Type B pancreatic cell (in vitro differentiated cells): ENCODE data around the gene ACADS. TPM values are rescaled to one million over a fixed set of nuclear protein-coding genes. Genes with fewer than 3 reads are reported as not detected.

Experiments used
- DNase-seq: peaks from one replicate; pipeline ENCODE4 v3.0.0; 2021; ENCODE audit warnings: mixed read lengths; ENCODE audit not compliant: unreplicated experiment; ENCODE audit errors: extremely low spot score
- H3K27ac Mint-ChIP-seq: 2 replicates; pipeline ENCODE4 v1.8.0; 2021; ENCODE audit warnings: mild to moderate bottlenecking, mixed read lengths
- H3K27me3 Mint-ChIP-seq: 2 replicates; pipeline ENCODE4 v1.8.0; 2021; ENCODE audit warnings: mixed read lengths
- H3K36me3 Mint-ChIP-seq: 2 replicates; pipeline ENCODE4 v1.8.0; 2021; ENCODE audit warnings: mixed read lengths
- H3K4me1 Mint-ChIP-seq: one replicate; pipeline ENCODE4 v1.8.0; 2021; ENCODE audit warnings: mixed read lengths; ENCODE audit not compliant: unreplicated experiment
- H3K4me3 Mint-ChIP-seq: 2 replicates; pipeline ENCODE4 v1.8.0; 2021; ENCODE audit warnings: mild to moderate bottlenecking, mixed read lengths
- H3K9me3 Mint-ChIP-seq: 2 replicates; pipeline ENCODE4 v1.8.0; 2021; ENCODE audit warnings: mixed read lengths
- total RNA-seq: library from RNA; stranded (reverse); gene quantifications from 2 replicates; pipeline ENCODE4 v1.2.1, GENCODE V29; 2021; ENCODE audit warnings: low replicate concordance
- TF ChIP-seq, protein P1 (sequence below): fragments of 200-600 bp; sonication (generic); conservative IDR thresholded peaks from 2 replicates; pipeline ENCODE4 v1.5.0; 2021; ENCODE audit warnings: antibody characterized with exemption, mild to moderate bottlenecking

ACADS gene
- total RNA-seq, 1 donor from 2014 or later = 12.1 TPM

DNA sequence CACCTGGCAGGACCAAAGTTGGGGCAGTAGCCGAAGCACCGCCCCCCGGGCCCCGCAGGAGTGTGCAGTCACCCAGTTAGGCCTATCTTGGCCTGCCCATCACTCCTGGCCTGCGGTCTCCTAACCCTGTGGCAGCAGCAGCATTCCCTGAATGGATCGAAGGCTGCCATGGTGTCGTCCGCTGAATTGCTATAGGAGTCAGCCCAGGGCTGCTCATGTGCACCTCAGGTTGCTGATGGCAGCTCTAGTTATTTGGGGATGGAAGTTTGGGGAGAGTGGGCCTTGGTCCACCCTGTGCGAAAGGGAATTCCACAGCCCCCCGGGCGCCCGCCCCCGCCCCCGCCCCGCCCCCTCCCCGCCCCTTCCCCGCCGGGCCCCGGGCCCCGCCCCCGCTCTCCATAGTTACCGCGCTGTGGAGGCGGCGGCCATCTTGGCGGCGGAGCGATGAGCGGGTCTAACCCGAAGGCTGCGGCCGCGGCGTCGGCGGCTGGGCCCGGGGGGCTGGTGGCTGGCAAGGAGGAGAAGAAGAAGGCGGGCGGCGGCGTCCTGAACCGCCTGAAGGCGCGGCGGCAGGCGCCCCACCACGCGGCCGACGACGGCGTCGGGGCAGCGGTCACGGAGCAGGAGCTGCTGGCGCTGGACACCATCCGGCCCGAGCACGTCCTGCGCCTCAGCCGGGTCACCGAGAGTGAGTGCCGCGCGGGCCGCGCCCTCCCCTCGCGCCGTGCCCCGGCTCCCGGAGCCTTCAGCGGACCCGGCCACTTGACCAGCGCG is 15.4 kb upstream of the ACADS start, which contains the start of gene UNC119B:
Gene UNC119B, plus strand, starts transcription at position 428 of the 774 bp plus-strand sequence. Its CDS starts 17 bp downstream, at position 445.
- H3K27ac Mint-ChIP-seq = peak within 1 kb of the TSS; percentile 63
- TF ChIP-seq, protein P1, sequence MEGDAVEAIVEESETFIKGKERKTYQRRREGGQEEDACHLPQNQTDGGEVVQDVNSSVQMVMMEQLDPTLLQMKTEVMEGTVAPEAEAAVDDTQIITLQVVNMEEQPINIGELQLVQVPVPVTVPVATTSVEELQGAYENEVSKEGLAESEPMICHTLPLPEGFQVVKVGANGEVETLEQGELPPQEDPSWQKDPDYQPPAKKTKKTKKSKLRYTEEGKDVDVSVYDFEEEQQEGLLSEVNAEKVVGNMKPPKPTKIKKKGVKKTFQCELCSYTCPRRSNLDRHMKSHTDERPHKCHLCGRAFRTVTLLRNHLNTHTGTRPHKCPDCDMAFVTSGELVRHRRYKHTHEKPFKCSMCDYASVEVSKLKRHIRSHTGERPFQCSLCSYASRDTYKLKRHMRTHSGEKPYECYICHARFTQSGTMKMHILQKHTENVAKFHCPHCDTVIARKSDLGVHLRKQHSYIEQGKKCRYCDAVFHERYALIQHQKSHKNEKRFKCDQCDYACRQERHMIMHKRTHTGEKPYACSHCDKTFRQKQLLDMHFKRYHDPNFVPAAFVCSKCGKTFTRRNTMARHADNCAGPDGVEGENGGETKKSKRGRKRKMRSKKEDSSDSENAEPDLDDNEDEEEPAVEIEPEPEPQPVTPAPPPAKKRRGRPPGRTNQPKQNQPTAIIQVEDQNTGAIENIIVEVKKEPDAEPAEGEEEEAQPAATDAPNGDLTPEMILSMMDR = no peak
- no peaks in the 10 kb centered on the region for H3K9me3 Mint-ChIP-seq
- DNase-seq = peak; percentile 80
- peak within 1 kb of the TSS; percentile 89 for H3K4me3 Mint-ChIP-seq
- no peaks in the 10 kb centered on the region for H3K27me3 Mint-ChIP-seq
- peaks cover 36% of the 10 kb centered on the region for H3K4me1 Mint-ChIP-seq
- H3K36me3 Mint-ChIP-seq = peaks cover 6% of the 10 kb centered on the region

DNA sequence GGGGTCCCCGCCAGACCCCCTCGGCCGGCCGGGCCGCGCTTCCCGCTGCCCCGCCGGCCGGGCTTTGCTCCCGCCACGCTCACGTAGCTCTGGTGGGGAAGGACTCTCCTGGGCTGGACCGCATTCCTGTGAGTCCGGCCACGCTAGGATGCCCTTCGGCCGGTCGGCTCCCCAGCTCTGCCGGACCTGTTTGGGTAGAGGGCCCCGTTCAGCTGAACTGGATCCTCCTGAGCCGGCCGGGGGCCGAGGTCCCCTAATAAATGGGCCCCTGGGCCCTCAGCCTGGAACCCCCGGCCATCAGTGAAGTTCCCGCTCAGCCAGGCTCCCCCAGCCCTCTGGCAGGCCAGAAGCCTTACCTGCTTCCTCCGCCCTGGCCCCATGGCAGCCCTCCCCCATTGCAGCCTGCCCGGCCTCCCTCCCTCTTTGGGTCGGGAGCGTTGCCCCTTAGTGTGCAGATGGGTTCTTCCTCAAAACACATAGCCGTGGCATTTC is 14.8 kb upstream of the ACADS start:
- H3K4me3 Mint-ChIP-seq = peak overlapping the region; percentile 89
- peaks cover 36% of the 10 kb centered on the region for H3K4me1 Mint-ChIP-seq
- H3K27me3 Mint-ChIP-seq = no peaks in the 10 kb centered on the region
- no peaks in the 10 kb centered on the region for H3K9me3 Mint-ChIP-seq
- TF ChIP-seq, protein P1 = no peak
- peak overlapping the region; percentile 63 for H3K27ac Mint-ChIP-seq
- DNase-seq = no peak
- peaks cover 6% of the 10 kb centered on the region for H3K36me3 Mint-ChIP-seq

DNA sequence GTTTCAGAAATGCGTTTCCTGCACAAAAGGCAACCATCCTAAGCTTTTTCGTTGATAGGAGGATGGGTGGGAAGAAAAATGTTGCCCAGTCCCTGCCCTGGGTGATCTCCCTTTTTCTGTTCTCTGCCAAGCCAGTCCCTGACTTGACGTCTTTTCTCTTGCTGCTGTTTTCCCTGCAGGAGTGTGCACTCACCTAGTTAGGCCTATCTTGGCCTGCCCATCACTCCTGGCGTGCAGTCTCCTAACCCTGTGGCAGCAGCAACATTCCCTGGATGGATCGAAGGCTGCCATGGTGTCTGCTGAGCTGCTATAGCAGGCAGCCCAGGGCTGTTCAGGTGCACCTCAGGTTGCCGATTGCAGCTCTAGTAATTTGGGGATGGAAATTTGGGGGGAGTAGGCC is 14.2 kb upstream of the ACADS start:
- Mint-ChIP-seq H3K27me3 (no peaks in the 10 kb centered on the region), H3K4me1 (peaks cover 39% of the 10 kb centered on the region), H3K4me3 (peak overlapping the region; percentile 89), H3K36me3 (peaks cover 9% of the 10 kb centered on the region), H3K27ac (peak overlapping the region; percentile 63), H3K9me3 (no peaks in the 10 kb centered on the region)
- no peak for DNase-seq
- TF ChIP-seq, protein P1 = no peak

DNA sequence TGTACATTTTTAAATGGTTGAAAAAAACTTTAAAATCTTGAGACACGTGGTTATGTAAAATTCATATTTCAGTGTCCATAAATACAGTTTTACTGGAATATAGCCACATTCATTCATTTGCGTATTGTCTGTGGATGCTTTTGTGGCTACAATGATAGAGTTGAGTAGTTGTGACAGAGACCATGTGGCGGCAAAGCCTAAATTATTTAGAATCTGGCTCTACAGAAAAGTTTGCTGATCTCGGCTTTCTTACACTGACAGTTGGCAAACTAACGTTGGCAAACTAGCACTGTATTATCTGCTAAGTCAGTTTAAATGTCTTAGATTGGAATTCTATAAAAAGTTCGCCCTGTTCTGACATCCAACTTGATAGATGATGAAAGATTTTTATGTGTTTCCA is 13.0 kb upstream of the ACADS start:
- Mint-ChIP-seq H3K9me3 (no peaks in the 10 kb centered on the region), H3K27ac (no peak overlapping the region), H3K4me3 (peak overlapping the region; percentile 89), H3K36me3 (peaks cover 12% of the 10 kb centered on the region), H3K4me1 (peaks cover 41% of the 10 kb centered on the region), H3K27me3 (no peaks in the 10 kb centered on the region)
- no peak for DNase-seq
- TF ChIP-seq, protein P1 = no peak

DNA sequence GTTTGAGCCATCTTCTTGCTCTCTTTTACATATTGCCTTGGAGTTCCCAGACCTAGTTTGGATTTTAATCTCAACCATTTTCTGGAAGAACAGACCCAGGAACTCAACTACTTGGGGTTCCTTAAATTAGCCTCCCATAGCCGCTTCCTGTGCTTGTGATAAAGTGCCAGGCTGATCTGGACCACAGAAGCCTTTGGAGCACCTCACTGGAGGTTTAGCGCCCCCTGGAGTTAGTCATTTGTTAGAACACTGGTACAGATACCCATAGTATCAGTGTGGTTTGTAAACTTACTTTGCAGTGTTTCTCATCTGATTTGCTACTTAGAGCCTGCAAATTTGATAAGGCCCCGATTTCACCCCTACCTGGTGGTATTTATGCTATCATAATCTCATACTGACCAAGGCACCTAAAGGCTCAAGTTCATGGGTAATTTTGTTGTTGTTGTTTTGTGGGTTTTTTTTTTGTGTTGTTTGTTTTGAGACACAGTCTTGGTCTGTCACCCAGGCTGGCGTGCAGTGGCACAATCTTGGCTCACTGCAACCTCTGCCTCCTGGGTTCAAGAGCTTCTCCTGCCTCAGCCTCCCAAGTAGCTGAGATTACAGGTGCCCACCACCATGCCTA is 11.7 kb upstream of the ACADS start:
- peak overlapping the region; percentile 84 for H3K4me3 Mint-ChIP-seq
- H3K4me1 Mint-ChIP-seq = peaks cover 41% of the 10 kb centered on the region
- TF ChIP-seq, protein P1 = peak; percentile 95
- H3K27me3 Mint-ChIP-seq = no peaks in the 10 kb centered on the region
- H3K27ac Mint-ChIP-seq = peak overlapping the region; percentile 79
- peaks cover 20% of the 10 kb centered on the region for H3K36me3 Mint-ChIP-seq
- DNase-seq = no peak
- H3K9me3 Mint-ChIP-seq = no peaks in the 10 kb centered on the region
